Measurements from ENCODE around the gene ANKRD49.
A peak's percentile ranks its signal among the peaks of the same experiment; 100 is the strongest.
"Not testable (repeated sequence)": the region's sequence is repeated elsewhere in the genome, so short reads cannot be mapped to it uniquely, and the experiment has no call there.

Gene ANKRD49

GRCh38 chr11:94501522-94501921 lies 7.7 kb downstream of the ANKRD49 start:
- Histone ChIP-seq H3K36me3 (peaks cover 8% of the 10 kb centered on the region), H3K4me3 (ENCODE audit: low read depth, low read length) (no peak overlapping the region), H3K9me3 (no peaks in the 10 kb centered on the region), H3K27me3 (no peaks in the 10 kb centered on the region), H3K4me1 (no peaks in the 10 kb centered on the region)
- no peak for DNase-seq
- peak; percentile 14 for TF ChIP-seq CTCF (IDR thresholded peaks at IDR 0.05; ENCODE audit: low read depth, low read length)

GRCh38 chr11:94504689-94505293 lies 11.0 kb downstream of the ANKRD49 start:
- no peak for DNase-seq
- Histone ChIP-seq H3K36me3 (peaks cover 2% of the 10 kb centered on the region; the same call in 1 of the 2 replicates), H3K9me3 (no peaks in the 10 kb centered on the region), H3K4me1 (no peaks in the 10 kb centered on the region), H3K4me3 (ENCODE audit: low read depth, low read length) (no peak overlapping the region), H3K27me3 (peaks cover 4% of the 10 kb centered on the region; the same call in 1 of the 2 replicates)
- TF ChIP-seq CTCF (IDR thresholded peaks at IDR 0.05; ENCODE audit: low read depth, low read length), result peak; percentile 72

GRCh38 chr11:94506513-94506912 lies 12.7 kb downstream of the ANKRD49 start:
- H3K9me3 ChIP-seq; H3K4me1 ChIP-seq; H3K36me3 ChIP-seq; DNase-seq; H3K27me3 ChIP-seq; H3K4me3 ChIP-seq (ENCODE audit: low read depth, low read length): not testable (repeated sequence)

GRCh38 chr11:94507485-94507884 lies 13.7 kb downstream of the ANKRD49 start:
- DNase-seq, result no peak
- Histone ChIP-seq H3K27me3 (peaks cover 9% of the 10 kb centered on the region; the same call in 1 of the 2 replicates), H3K9me3 (no peaks in the 10 kb centered on the region), H3K4me1 (no peaks in the 10 kb centered on the region), H3K36me3 (no peaks in the 10 kb centered on the region), H3K4me3 (ENCODE audit: low read depth, low read length) (no peak overlapping the region)
- no peak for TF ChIP-seq CTCF (IDR thresholded peaks at IDR 0.05; ENCODE audit: low read depth, low read length)

- peak; percentile 69 for DNase-seq
- Histone ChIP-seq H3K4me1 (no peaks in the 10 kb centered on the region), H3K9me3 (no peaks in the 10 kb centered on the region), H3K27me3 (peaks cover 29% of the 10 kb centered on the region), H3K36me3 (no peaks in the 10 kb centered on the region), H3K4me3 (ENCODE audit: low read depth, low read length) (peak within 1 kb of the TSS; percentile 56)
- no peak for TF ChIP-seq CTCF (IDR thresholded peaks at IDR 0.05; ENCODE audit: low read depth, low read length)
Observed at GRCh38 chr11:94511932-94512781, 18.4 kb downstream of the ANKRD49 start, which contains the start of gene C11orf97. TSS of gene C11orf97 (plus strand) at chr11:94512461. CDS start at chr11:94512529, 68 bp downstream.

GRCh38 chr11:94513091-94513490 lies 19.3 kb downstream of the ANKRD49 start:
- TF ChIP-seq CTCF (IDR thresholded peaks at IDR 0.05; ENCODE audit: low read depth, low read length), result no peak
- no peak for DNase-seq
- Histone ChIP-seq H3K4me1 (no peaks in the 10 kb centered on the region), H3K4me3 (ENCODE audit: low read depth, low read length) (no peak overlapping the region), H3K36me3 (no peaks in the 10 kb centered on the region), H3K27me3 (peaks cover 25% of the 10 kb centered on the region), H3K9me3 (no peaks in the 10 kb centered on the region)

Measured in BE2C (cell line).